Measurements from ENCODE around the gene SMTNL2. TPM values are rescaled to one million over a fixed set of nuclear protein-coding genes. Genes with fewer than 3 reads are reported as not detected.

The SMTNL2 gene
- total RNA-seq, 4 donors from 2014 or later = 1.5 TPM; not detected in 2

DNA sequence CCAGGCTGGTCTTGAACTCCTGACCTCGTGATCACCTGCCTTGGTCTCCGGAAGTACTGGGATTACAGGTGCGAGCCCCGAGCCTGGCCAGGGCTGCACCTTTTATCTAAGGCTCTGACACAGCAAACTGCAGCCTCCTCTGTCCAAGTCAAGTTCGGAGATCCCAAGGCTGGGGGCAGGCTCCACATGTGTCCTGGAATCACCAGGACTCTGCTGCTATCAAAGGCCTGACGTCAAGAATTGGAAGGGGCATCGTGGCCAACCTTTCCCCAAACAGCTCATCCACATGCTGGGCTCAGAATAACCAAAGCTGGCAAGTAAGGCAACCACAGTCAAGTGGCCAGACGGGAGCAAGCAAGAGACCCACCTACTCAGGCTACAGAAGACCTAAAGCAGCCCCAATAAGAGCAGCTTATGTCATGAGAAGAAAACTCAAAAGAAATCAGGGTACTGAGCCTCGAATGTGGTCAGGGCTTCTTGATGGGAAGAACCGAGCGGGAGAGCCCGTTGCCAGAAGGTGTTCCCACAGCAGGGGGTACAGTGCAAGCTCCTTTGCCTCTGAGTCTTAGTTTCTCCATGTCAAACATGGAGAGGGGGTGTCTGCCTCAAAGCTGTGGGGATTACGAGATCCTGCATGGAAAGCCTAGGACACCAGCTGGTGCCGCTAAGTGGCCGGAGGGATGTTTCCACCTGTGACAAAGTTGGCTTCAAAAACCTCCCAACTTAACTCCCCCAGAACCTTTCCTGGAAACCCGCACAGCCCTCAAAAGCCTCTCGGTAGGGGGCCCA is 37.0 kb upstream of the SMTNL2 start:
- TF ChIP-seq, protein P1, sequence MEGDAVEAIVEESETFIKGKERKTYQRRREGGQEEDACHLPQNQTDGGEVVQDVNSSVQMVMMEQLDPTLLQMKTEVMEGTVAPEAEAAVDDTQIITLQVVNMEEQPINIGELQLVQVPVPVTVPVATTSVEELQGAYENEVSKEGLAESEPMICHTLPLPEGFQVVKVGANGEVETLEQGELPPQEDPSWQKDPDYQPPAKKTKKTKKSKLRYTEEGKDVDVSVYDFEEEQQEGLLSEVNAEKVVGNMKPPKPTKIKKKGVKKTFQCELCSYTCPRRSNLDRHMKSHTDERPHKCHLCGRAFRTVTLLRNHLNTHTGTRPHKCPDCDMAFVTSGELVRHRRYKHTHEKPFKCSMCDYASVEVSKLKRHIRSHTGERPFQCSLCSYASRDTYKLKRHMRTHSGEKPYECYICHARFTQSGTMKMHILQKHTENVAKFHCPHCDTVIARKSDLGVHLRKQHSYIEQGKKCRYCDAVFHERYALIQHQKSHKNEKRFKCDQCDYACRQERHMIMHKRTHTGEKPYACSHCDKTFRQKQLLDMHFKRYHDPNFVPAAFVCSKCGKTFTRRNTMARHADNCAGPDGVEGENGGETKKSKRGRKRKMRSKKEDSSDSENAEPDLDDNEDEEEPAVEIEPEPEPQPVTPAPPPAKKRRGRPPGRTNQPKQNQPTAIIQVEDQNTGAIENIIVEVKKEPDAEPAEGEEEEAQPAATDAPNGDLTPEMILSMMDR (IDR thresholded peaks at IDR 0.05; ENCODE audit: low read depth) = no peak

DNA sequence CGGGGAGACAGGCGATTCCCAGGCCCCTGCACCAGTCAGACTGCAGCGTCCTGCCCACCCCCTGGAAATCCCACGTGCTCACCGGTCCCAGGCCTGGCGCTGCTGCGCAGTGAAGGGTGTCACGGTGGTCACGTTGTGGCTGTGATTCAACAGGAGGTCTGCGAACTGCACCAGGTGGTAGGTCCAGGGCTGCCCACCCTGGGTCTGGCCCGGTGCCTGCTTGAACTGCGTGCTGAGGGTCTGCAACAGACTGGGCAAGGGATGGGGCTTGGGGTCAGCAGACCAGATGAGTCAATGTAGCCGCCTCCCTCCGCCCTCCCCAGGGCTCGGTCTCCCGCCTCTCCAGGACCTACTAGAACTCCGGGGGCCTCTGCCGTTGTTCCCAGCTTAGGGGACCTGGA is 36.3 kb upstream of the SMTNL2 start:
- TF ChIP-seq, protein P1 (IDR thresholded peaks at IDR 0.05; ENCODE audit: low read depth) = no peak

DNA sequence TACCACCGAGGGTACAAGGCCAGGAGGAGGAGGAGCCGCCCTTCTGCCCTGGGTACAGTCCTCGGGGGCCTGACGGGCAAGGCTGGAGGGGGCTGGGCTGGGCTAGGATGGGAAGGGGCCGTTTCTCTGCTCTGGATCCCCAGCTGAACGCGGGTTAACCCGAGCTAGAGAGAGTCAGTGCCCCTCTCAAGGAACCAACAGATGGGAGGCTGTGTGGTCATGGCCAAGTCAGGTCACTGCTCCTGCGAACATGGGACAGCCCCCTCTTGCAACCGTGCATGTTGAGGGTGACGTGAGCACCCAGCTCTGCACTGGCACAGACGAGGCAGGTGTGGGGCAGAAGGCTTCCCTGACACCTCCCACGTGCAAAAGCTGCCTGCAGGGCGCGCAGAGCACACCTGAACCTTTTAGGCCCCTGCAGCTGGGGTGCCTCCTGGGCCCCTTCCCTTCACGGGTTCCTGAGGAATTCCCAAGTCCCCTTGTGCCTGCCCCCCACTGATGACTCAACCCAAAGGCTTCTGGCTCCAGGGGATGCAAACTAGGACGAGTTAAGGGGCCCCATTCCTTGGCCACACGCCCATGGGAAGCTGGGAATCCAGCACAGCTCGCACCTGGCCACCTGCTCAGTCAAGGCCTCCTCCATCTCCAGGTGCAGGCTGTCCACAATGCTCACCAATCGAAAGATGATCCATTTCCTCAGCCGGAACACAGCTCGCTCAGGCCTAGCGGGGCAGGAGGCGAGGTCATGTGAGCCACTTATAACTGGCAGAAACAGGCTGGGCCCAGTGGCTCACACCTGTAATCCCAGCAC is 35.4 kb upstream of the SMTNL2 start:
- TF ChIP-seq, protein P1 (IDR thresholded peaks at IDR 0.05; ENCODE audit: low read depth) = no peak

DNA sequence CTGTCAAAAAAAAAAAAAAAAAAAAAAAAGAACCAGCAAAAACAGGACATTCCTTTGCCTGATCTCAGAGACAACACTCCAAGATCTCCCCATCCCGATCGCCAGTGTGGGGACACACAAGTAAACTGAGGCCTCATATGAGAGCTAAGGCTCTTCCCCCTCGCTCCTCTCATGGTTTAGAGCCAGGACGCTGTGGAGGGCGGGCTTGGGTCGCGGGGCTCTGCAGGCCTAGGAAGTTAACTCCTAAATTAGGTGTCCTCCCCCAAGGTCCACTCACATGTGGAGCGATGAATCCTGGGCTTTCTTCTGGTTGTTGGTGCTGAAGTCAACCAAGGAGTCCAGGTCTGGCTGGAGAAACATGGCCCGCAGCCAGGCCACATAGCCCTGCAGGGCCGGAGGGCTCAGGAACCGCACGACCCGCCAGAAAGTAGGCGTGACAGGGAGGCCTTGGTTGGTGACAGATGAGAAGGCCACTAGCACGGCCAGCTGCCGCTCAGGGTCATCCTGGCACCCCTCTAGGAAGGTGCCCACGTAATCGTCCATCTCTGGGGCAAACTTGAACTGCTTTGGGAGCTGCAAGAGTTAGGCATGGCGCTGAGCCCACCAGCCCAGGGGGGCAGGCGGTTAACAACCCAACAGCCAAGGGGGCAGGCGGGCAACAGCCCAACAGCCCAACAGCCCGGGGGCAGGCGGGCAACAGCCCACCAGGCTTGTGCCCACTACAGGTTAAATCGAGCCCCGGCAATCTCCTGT is 34.4 kb upstream of the SMTNL2 start:
- TF ChIP-seq, protein P1 (IDR thresholded peaks at IDR 0.05; ENCODE audit: low read depth) = no peak

DNA sequence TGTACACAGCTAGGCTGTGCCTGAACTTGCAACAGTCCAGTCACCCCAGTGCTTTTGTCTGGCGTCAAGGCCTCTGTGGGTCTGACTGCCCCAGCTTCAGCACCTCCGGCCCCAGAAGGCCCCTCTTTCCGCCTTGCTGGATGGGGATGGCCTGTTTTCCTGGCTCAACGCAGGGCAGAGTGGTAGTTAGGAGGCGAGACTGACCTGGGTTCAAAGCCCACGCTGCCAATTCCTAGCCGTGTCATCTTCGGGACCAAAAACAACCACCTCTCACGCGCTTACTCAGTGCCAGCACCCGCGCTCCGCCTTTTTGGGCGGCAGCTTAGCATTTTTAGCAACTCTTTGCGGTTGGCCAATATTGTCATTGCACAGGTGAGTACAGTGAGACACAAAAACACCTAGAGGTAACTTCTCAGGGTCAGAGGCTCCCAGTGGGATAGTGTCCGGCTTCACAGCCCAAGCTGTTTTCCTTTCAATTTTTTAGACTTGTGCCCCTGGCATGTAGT is 33.7 kb upstream of the SMTNL2 start:
- TF ChIP-seq, protein P1 (IDR thresholded peaks at IDR 0.05; ENCODE audit: low read depth) = no peak

DNA sequence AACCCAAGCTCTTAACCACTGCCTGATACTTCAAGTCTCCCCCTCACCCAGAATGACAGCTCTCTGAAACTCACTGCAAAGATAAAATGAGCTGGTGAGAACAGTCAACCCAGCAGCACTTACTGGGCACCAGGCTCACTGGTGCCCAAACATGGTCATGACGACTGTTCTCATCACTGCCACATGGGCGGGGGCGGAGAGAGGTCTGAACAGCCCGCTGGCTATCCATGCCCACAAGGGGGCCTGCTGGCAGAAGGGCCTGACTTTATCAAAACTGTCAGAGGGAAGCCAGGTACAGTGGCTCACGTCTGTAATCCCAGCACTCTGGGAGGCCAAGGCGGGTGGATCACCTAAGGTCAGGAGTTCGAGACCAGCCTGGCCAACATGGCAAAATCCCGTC is 33.2 kb upstream of the SMTNL2 start:
- TF ChIP-seq, protein P1 (IDR thresholded peaks at IDR 0.05; ENCODE audit: low read depth) = no peak
